Transverse colon (tissue), 4 donors: Measurements from ENCODE around the gene UNC13C.

Source experiments
- CTCF ChIP-seq, 5 experiments: fragments of 200-600 bp in 3 of 5; fragments of 450-650 bp in 2 of 5; sonication (generic) in 3 of 5; IDR thresholded peaks; 1 replicate in 2 of 5; 2 replicates in 3 of 5; pipeline ENCODE4 v1.5.1; 2016 to 2017; ENCODE audit warnings: antibody characterized with exemption in 5 of 5, inconsistent platforms in 3 of 5, mild to moderate bottlenecking in 2 of 5, moderate library complexity in 1 of 5
- POLR2A ChIP-seq: fragments of 450-650 bp; IDR thresholded peaks from one replicate; pipeline ENCODE4 v1.6.1; 2016; ENCODE audit warnings: antibody characterized with exemption, mild to moderate bottlenecking, moderate library complexity
- POLR2AphosphoS5 ChIP-seq, 3 donors: sonication (generic); formaldehyde crosslinking; IDR thresholded peaks; one replicate each; pipeline ENCODE4 v1.6.1; 2016; ENCODE audit warnings: antibody characterized with exemption in 3 of 3

DNA sequence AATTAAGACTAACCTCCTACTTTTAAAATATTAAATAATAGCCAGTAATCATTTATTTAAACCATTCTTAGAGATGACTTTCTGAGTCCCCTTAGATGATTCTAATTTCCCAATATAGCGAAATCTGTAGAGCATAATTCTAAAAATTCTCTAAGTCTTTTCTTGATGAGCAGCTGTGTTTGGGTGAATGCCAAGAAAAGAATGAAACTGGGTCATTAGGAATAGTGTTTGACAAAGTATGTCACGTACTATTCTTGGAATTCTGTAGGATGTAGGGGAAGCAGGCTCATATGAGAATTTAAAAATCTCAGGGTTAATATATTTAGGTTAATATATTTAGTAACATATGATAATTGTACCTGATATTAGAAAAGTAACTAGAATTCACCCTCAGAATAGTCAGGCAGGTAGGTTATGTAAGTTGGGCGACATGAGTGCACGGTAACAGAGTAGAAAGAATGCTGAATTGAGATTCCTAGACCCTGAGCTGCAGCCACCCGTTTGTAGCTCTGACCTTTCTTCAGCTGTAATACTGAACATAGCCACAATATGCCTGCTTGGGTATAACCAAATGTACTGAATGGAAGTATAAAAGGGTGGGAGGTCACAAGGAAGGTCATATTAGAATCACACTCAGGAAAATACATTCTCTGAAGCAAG, 524.3 kb downstream of the UNC13C start:
- no peak for TF ChIP-seq POLR2AphosphoS5 (IDR thresholded peaks at IDR 0.05)
- TF ChIP-seq CTCF (IDR thresholded peaks at IDR 0.05) = no peak
- no peak for TF ChIP-seq POLR2A
